Neural progenitor cell (in vitro differentiated cells): ENCODE measurements around the gene TRIM2.
A peak's percentile ranks its signal among the peaks of the same experiment; 100 is the strongest.

ENCODE experiments used
- CTCF ChIP-seq: fragments of 200-600 bp; sonication (generic); IDR thresholded peaks from 2 replicates; pipeline ENCODE4 v1.5.1; 2017; ENCODE audit warnings: antibody characterized with exemption, mild to moderate bottlenecking
- EZH2 ChIP-seq: fragments of 200-600 bp; sonication (generic); IDR thresholded peaks from 2 replicates; pipeline ENCODE4 v1.6.1; 2017; ENCODE audit warnings: antibody characterized with exemption, mild to moderate bottlenecking, moderate library complexity
- EZH2phosphoT487 ChIP-seq: fragments of 200-600 bp; sonication (generic); IDR thresholded peaks from 2 replicates; pipeline ENCODE4 v1.6.1; 2017; ENCODE audit warnings: antibody characterized with exemption

GRCh38 chr4:153318696-153319320 is 114.6 kb downstream of the TRIM2 start:
- TF ChIP-seq CTCF (peak; percentile 83), EZH2phosphoT487 (no peak), EZH2 (no peak)
